Tibial nerve (tissue), 4 donors: ENCODE measurements around the gene FOXB2. TPM values are rescaled to one million over a fixed set of nuclear protein-coding genes. Genes with fewer than 3 reads are reported as not detected.
A peak's percentile ranks its signal among the peaks of the same experiment; 100 is the strongest.

Experiments
- DNase-seq, 2 donors: peaks; one replicate each; pipeline ENCODE4 v3.0.0-alpha.2; 2019; ENCODE audit warnings: low spot score in 2 of 2
- H3K27ac ChIP-seq, 4 donors: fragments of 200-600 bp; sonication (generic) in 3 of 4; one replicate each; pipeline ENCODE4 v1.5.1; 2017 to 2019; ENCODE audit warnings: mild to moderate bottlenecking in 1 of 4
- H3K27me3 ChIP-seq, 2 donors: fragments of 200-600 bp; sonication (generic) in 1 of 2; one replicate each; pipeline versions ENCODE4 v1.5.1 to v1.6.0; 2017 to 2019
- H3K36me3 ChIP-seq, 3 donors: fragments of 200-600 bp; sonication (generic); one replicate each; pipeline ENCODE4 v1.5.1; 2018 to 2019
- H3K4me1 ChIP-seq, 4 donors: fragments of 200-600 bp; sonication (generic) in 3 of 4; one replicate each; pipeline ENCODE4 v1.5.1; 2017 to 2019
- H3K4me3 ChIP-seq, 4 donors: fragments of 200-600 bp; sonication (generic) in 3 of 4; one replicate each; pipeline ENCODE4 v1.5.1; 2017 to 2019; ENCODE audit warnings: mild to moderate bottlenecking in 1 of 4, moderate library complexity in 1 of 4
- H3K9me3 ChIP-seq, 4 donors: fragments of 200-600 bp; sonication (generic) in 3 of 4; one replicate each; pipeline ENCODE4 v1.5.1; 2017 to 2019
- EP300 ChIP-seq, 2 donors: sonication (generic); formaldehyde crosslinking; IDR thresholded peaks; one replicate each; pipeline ENCODE4 v1.6.1; 2017; ENCODE audit warnings: antibody characterized with exemption in 2 of 2, mild to moderate bottlenecking in 1 of 2
- POLR2A ChIP-seq, 2 donors: fragments of 450-650 bp; IDR thresholded peaks; one replicate each; pipeline ENCODE4 v1.6.1; 2017; ENCODE audit warnings: antibody characterized with exemption in 2 of 2, mild to moderate bottlenecking in 2 of 2, moderate library complexity in 2 of 2
- WGBS, 2 donors: methylation state at CpG; one replicate each; pipeline ENCODE4 v1.1.5; 2018; 5-methylcytosine and 5-hydroxymethylcytosine counted together
- total RNA-seq, 4 donors: library from RNA; depleted of rRNA; stranded (reverse); fragments of >200 nt; gene quantifications; one replicate each; pipeline ENCODE4 v1.1.0, GENCODE V29; 2016
- TF ChIP-seq, protein P1 (sequence below), 5 experiments: fragments of 200-600 bp in 3 of 5; fragments of 450-650 bp in 2 of 5; sonication (generic) in 3 of 5; IDR thresholded peaks; one replicate each; pipeline ENCODE4 v1.5.1; 2016 to 2019; ENCODE audit warnings: antibody characterized with exemption in 5 of 5, mild to moderate bottlenecking in 3 of 5, moderate library complexity in 2 of 5

FOXB2 gene
- total RNA-seq, 4 donors from 2014 or later: not detected

GRCh38 chr9:76985581-76985980 is 33.9 kb upstream of the FOXB2 start:
- no peaks in the 10 kb centered on the region for H3K36me3 ChIP-seq
- H3K4me3 ChIP-seq: no peak overlapping the region
- H3K27me3 ChIP-seq: no peaks in the 10 kb centered on the region
- no peaks in the 10 kb centered on the region for H3K4me1 ChIP-seq
- H3K9me3 ChIP-seq: peaks cover 0 to 5% (median 0%) of the 10 kb centered on the region in 4 donors
- DNase-seq: no peak
- WGBS, 2 donors: 80 to 90% methylated on average over 5 of the region's 5 CpGs
- TF ChIP-seq POLR2A (IDR thresholded peaks at IDR 0.05) (no peak), EP300 (IDR thresholded peaks at IDR 0.05) (no peak)
- TF ChIP-seq, protein P1, sequence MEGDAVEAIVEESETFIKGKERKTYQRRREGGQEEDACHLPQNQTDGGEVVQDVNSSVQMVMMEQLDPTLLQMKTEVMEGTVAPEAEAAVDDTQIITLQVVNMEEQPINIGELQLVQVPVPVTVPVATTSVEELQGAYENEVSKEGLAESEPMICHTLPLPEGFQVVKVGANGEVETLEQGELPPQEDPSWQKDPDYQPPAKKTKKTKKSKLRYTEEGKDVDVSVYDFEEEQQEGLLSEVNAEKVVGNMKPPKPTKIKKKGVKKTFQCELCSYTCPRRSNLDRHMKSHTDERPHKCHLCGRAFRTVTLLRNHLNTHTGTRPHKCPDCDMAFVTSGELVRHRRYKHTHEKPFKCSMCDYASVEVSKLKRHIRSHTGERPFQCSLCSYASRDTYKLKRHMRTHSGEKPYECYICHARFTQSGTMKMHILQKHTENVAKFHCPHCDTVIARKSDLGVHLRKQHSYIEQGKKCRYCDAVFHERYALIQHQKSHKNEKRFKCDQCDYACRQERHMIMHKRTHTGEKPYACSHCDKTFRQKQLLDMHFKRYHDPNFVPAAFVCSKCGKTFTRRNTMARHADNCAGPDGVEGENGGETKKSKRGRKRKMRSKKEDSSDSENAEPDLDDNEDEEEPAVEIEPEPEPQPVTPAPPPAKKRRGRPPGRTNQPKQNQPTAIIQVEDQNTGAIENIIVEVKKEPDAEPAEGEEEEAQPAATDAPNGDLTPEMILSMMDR (IDR thresholded peaks at IDR 0.05): no peak
- H3K27ac ChIP-seq: no peak overlapping the region

GRCh38 chr9:76987594-76988200 is 31.8 kb upstream of the FOXB2 start:
- no peak for DNase-seq
- no peaks in the 10 kb centered on the region for H3K4me1 ChIP-seq
- no peak overlapping the region for H3K4me3 ChIP-seq
- H3K9me3 ChIP-seq: no peaks in the 10 kb centered on the region
- no peaks in the 10 kb centered on the region for H3K36me3 ChIP-seq
- TF ChIP-seq EP300 (IDR thresholded peaks at IDR 0.05): no peak
- TF ChIP-seq, protein P1 (IDR thresholded peaks at IDR 0.05): peak in 2 of 5 experiments; percentile 14 to 32
- WGBS, 2 donors: 54 to 61% methylated on average over 3 of the region's 3 CpGs
- no peak overlapping the region for H3K27ac ChIP-seq
- no peaks in the 10 kb centered on the region for H3K27me3 ChIP-seq

DNA sequence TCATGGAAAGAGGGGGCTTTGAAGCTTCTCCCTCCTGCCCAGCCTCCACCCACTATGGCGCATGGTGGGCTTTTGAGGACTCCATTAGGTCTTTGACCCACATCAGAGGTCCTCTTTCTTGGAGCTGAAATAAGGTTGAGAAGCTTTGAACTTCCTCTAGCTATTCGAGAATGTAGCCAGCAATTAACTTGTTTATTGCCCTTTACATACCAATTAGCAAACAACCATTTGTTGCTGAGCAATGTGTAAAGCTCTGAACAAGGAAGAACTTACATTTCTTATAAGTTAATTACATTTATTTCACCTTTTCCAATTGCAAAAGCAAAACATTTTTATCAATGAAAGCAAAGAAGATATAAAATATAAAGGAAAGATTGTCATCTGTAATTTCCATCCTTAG is 30.5 kb upstream of the FOXB2 start:
- TF ChIP-seq POLR2A (IDR thresholded peaks at IDR 0.05): no peak
- TF ChIP-seq, protein P1 (IDR thresholded peaks at IDR 0.05): no peak
- TF ChIP-seq EP300 (IDR thresholded peaks at IDR 0.05): no peak
- H3K9me3 ChIP-seq: no peaks in the 10 kb centered on the region
- WGBS, 2 donors: 24 to 29% methylated on average over 2 of the region's 2 CpGs
- no peak overlapping the region for H3K4me3 ChIP-seq
- DNase-seq: no peak
- H3K27ac ChIP-seq: no peak overlapping the region
- no peaks in the 10 kb centered on the region for H3K27me3 ChIP-seq
- no peaks in the 10 kb centered on the region for H3K4me1 ChIP-seq
- H3K36me3 ChIP-seq: no peaks in the 10 kb centered on the region

- WGBS, 2 donors: 37 to 42% methylated on average over 3 of the region's 3 CpGs
Observed at GRCh38 chr9:76989501-76989900, 30.0 kb upstream of the FOXB2 start.

GRCh38 chr9:76996700-76997099 is 22.8 kb upstream of the FOXB2 start:
- no peak overlapping the region for H3K27ac ChIP-seq
- no peaks in the 10 kb centered on the region for H3K36me3 ChIP-seq
- no peak overlapping the region for H3K4me3 ChIP-seq
- H3K4me1 ChIP-seq: no peaks in the 10 kb centered on the region
- TF ChIP-seq EP300 (IDR thresholded peaks at IDR 0.05): no peak
- TF ChIP-seq, protein P1 (IDR thresholded peaks at IDR 0.05): peak in 3 of 5 experiments; percentile 12 to 27 (median 13)
- no peak for DNase-seq
- H3K9me3 ChIP-seq: peaks cover 0 to 10% (median 0%) of the 10 kb centered on the region in 4 donors
- H3K27me3 ChIP-seq: no peaks in the 10 kb centered on the region
- 27 to 29% methylated on average over 6 of the region's 6 CpGs for WGBS, 2 donors

More at GRCh38 chr9:76989501-76989900, 30.0 kb upstream of the FOXB2 start:
- H3K9me3 ChIP-seq: no peaks in the 10 kb centered on the region
- no peaks in the 10 kb centered on the region for H3K36me3 ChIP-seq
- no peak for DNase-seq
- no peaks in the 10 kb centered on the region for H3K27me3 ChIP-seq
- no peak overlapping the region for H3K27ac ChIP-seq
- H3K4me1 ChIP-seq: no peaks in the 10 kb centered on the region
- TF ChIP-seq EP300 (IDR thresholded peaks at IDR 0.05) (no peak), POLR2A (IDR thresholded peaks at IDR 0.05) (no peak)
- TF ChIP-seq, protein P1 (IDR thresholded peaks at IDR 0.05): no peak
- H3K4me3 ChIP-seq: no peak overlapping the region
